Fibroblast of mammary gland (primary cell): Measurements from ENCODE around the gene MBP.
A peak's percentile ranks its signal among the peaks of the same experiment; 100 is the strongest.

Experiments
- DNase-seq: peaks from one replicate; pipeline ENCODE4 v3.0.0-alpha.2; 2010; ENCODE audit warnings: low read depth
- H3K4me3 ChIP-seq: 2 replicates; pipeline ENCODE4 v1.5.1; 2011; ENCODE audit warnings: low read depth, mild to moderate bottlenecking, low read length, moderate library complexity; ENCODE audit not compliant: control insufficient read depth
- CTCF ChIP-seq: conservative IDR thresholded peaks from 2 replicates; pipeline ENCODE4 v1.5.1; 2011; ENCODE audit warnings: low read depth, low read length, inconsistent platforms; ENCODE audit not compliant: control insufficient read depth, insufficient read depth

MBP gene

DNA sequence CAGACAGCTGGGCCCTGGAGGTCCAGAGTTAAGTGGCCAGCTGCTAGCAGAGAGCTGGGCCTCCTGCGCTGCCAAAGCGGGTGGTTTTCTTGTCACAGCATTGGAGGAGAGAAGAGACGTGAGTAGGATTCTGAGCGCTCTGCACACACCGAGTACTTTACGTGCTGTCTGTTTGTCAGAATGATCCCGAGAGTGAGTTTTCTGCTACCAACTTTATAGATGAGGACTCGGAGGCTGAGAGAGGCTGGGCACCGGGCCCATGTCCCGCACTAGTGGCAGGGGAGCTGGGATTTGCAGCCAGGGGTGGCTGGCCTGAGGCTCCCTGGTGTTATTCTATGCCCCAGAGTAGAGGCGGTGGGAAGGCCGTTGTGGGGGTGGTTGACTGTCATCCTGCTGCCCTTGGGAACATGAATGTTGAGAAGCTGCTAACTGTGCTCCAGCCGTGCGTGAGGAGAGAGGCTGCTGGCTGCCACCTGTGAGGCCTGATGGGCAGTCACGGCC is 36.3 kb upstream of the MBP start:
- TF ChIP-seq CTCF = no peak
- DNase-seq = no peak
- H3K4me3 ChIP-seq = no peak overlapping the region

GRCh38 chr18:77167251-77167650 is 34.7 kb upstream of the MBP start:
- TF ChIP-seq CTCF = no peak
- DNase-seq = peak; percentile 91
- H3K4me3 ChIP-seq = no peak overlapping the region

- no peak for DNase-seq
- TF ChIP-seq CTCF = no peak
- H3K4me3 ChIP-seq = peak overlapping the region; percentile 13
These were observed 33.9 kb upstream of the MBP start for GRCh38 chr18:77166523-77166922.

DNA sequence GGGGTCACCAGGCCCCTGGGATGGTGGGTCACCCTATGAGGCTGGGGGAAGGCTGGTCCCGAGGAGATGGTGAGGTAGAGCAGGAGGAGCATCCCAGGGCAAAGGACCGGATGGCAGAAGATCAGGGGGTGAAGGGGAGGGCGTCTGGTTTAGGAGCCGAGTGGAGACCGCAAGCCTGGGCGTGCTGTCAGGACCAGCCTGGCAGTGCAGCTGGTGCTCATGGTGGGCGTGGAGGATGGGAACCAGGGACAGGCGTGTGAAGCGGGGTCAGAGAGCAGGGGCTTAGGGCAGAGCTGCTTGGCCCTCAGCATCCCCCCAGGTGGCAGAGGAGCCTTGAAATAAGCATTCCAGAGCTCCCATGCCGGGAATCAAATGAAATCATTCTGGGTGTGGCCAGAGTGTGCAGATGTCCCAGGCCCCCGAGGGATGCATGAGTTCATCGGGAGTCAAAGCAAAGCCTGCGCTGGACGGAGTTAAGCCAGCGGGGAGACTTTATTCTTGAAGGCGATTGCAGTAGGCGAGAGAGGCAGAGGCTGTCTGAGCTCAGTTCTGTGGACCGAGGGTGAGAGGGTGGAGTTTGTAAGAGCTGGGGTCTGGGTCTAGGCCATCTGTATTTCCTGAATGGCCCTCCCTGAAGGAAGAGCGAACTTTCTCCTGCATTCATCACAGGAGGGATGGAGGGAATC is 33.1 kb upstream of the MBP start:
- peak; percentile 96 for DNase-seq
- TF ChIP-seq CTCF = no peak
- H3K4me3 ChIP-seq = peak overlapping the region; percentile 13

DNA sequence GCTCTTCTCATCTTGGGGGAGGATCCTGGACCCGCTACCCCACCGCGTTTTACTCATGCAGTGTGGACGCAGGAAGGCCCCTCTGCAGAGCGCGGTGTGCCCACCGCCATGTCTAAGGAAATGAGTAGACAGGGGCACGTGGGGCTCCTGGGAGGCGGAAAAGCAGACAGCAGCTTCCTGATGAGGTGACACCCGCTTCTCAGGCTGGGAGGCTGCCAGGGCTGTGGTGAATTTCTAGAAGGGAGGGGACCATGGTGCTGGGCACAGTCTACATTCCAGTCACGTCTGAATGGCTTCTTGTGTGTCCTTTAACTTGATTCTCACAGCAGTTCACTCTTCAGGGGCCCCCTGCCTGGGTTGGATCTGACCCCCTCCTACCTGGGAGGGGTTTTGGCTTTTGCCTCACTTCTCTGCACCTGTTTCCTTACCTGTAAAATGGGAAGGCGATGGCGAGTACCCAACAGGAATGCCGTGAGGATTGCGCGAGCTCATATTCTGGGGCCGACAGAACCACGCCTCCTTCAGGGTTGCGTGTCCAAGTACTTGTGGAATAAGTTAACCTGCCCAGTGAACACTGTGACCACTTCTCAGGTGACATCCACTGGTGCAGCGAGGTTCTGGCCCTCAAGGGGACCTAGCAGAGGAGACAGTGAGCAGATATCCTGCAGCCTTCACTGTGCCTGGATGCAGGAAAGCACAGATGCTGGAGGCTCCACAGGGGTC is 32.3 kb upstream of the MBP start:
- no peak for TF ChIP-seq CTCF
- no peak for DNase-seq
- no peak overlapping the region for H3K4me3 ChIP-seq

DNA sequence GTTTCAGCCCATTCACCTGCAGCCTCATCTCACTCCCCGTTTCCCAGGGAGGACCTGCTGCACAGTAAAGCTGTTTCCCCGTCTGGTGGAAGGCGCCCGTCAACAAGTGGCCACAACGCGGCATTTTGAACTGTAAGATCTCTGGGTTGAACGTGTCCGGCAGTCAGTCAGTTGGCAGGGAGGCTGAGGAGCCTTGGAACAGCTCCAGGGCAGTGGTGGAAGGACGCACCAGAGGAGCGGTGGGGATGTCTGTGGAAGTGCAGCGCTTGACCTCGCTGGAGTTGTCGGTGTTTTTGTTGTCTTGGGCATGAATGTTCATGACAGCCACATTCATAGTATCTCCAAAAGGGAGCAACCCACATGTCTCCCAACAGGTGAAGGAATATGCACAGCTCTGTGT is 31.4 kb upstream of the MBP start:
- H3K4me3 ChIP-seq = no peak overlapping the region
- DNase-seq = no peak
- TF ChIP-seq CTCF = no peak
